Progenitor cell of endocrine pancreas (in vitro differentiated cells): ENCODE measurements around the gene SPON1. TPM values are rescaled to one million over a fixed set of nuclear protein-coding genes. Genes with fewer than 3 reads are reported as not detected.

Experiments
- DNase-seq: peaks from one replicate; pipeline ENCODE4 v3.0.0; 2021; ENCODE audit warnings: low spot score; ENCODE audit not compliant: unreplicated experiment
- H3K27ac Mint-ChIP-seq: 2 replicates; pipeline ENCODE4 v1.8.0; 2021; ENCODE audit warnings: mild to moderate bottlenecking, moderate library complexity, mixed read lengths
- H3K27me3 Mint-ChIP-seq: 2 replicates; pipeline ENCODE4 v1.8.0; 2021; ENCODE audit warnings: mixed read lengths
- H3K36me3 Mint-ChIP-seq: 2 replicates; pipeline ENCODE4 v1.8.0; 2022; ENCODE audit warnings: mixed read lengths; ENCODE audit not compliant: insufficient read depth
- H3K4me1 Mint-ChIP-seq: 2 replicates; pipeline ENCODE4 v1.8.0; 2021; ENCODE audit warnings: low read depth, mixed read lengths
- H3K4me3 Mint-ChIP-seq: 2 replicates; pipeline ENCODE4 v1.8.0; 2021; ENCODE audit warnings: low read depth, mild to moderate bottlenecking, moderate library complexity, mixed read lengths
- H3K9me3 Mint-ChIP-seq: 2 replicates; pipeline ENCODE4 v1.8.0; 2021; ENCODE audit warnings: low read depth, mixed read lengths
- CTCF ChIP-seq: fragments of 200-600 bp; sonication (generic); IDR thresholded peaks from one replicate; pipeline ENCODE4 v1.5.0; 2021; ENCODE audit warnings: antibody characterized with exemption, mild to moderate bottlenecking; ENCODE audit not compliant: unreplicated experiment
- total RNA-seq: library from RNA; stranded (reverse); gene quantifications from 2 replicates; pipeline ENCODE4 v1.2.1, GENCODE V29; 2021

Gene SPON1
- total RNA-seq, 1 donor from 2014 or later = 13.7 TPM

- Mint-ChIP-seq H3K9me3 (no peaks in the 10 kb centered on the region), H3K36me3 (no peaks in the 10 kb centered on the region), H3K4me1 (peaks cover 3% of the 10 kb centered on the region), H3K27me3 (no peaks in the 10 kb centered on the region), H3K27ac (no peak overlapping the region), H3K4me3 (no peak overlapping the region)
- TF ChIP-seq CTCF = no peak
- DNase-seq = no peak
Observed at GRCh38 chr11:14304601-14305000, 342.1 kb downstream of the SPON1 start.

GRCh38 chr11:14305649-14306048, 343.1 kb downstream of the SPON1 start:
- H3K27me3 Mint-ChIP-seq = no peaks in the 10 kb centered on the region
- H3K9me3 Mint-ChIP-seq = no peaks in the 10 kb centered on the region
- no peak overlapping the region for H3K4me3 Mint-ChIP-seq
- DNase-seq = no peak
- peaks cover 3% of the 10 kb centered on the region for H3K4me1 Mint-ChIP-seq
- no peak overlapping the region for H3K27ac Mint-ChIP-seq
- H3K36me3 Mint-ChIP-seq = no peaks in the 10 kb centered on the region
- TF ChIP-seq CTCF = no peak

- no peak for TF ChIP-seq CTCF
- Mint-ChIP-seq H3K36me3 (no peaks in the 10 kb centered on the region), H3K4me3 (no peak overlapping the region), H3K27ac (no peak overlapping the region), H3K4me1 (peaks cover 3% of the 10 kb centered on the region), H3K27me3 (no peaks in the 10 kb centered on the region), H3K9me3 (no peaks in the 10 kb centered on the region)
- DNase-seq = no peak
Observed at GRCh38 chr11:14306481-14306880, 344.0 kb downstream of the SPON1 start.

GRCh38 chr11:14308114-14308896, 345.8 kb downstream of the SPON1 start:
- no peaks in the 10 kb centered on the region for H3K27me3 Mint-ChIP-seq
- no peaks in the 10 kb centered on the region for H3K36me3 Mint-ChIP-seq
- peaks cover 3% of the 10 kb centered on the region for H3K4me1 Mint-ChIP-seq
- no peak for DNase-seq
- no peak overlapping the region for H3K27ac Mint-ChIP-seq
- peak; percentile 61 for TF ChIP-seq CTCF
- H3K4me3 Mint-ChIP-seq = no peak overlapping the region
- no peaks in the 10 kb centered on the region for H3K9me3 Mint-ChIP-seq

- Mint-ChIP-seq H3K4me3 (no peak overlapping the region), H3K27me3 (no peaks in the 10 kb centered on the region), H3K27ac (no peak overlapping the region), H3K36me3 (no peaks in the 10 kb centered on the region), H3K4me1 (peaks cover 3% of the 10 kb centered on the region), H3K9me3 (no peaks in the 10 kb centered on the region)
- DNase-seq = no peak
- no peak for TF ChIP-seq CTCF
Observed at GRCh38 chr11:14308897-14309387, 346.4 kb downstream of the SPON1 start.
